ENCODE results near the gene ONECUT3. TPM values are rescaled to one million over a fixed set of nuclear protein-coding genes. Genes with fewer than 3 reads are reported as not detected.
A peak's percentile ranks its signal among the peaks of the same experiment; 100 is the strongest.

ONECUT3 gene
- total and polyA plus RNA-seq, 2 donors (not counting 3 experiments of a cell fraction or from before 2014, with no cell fraction given), result not detected

DNA sequence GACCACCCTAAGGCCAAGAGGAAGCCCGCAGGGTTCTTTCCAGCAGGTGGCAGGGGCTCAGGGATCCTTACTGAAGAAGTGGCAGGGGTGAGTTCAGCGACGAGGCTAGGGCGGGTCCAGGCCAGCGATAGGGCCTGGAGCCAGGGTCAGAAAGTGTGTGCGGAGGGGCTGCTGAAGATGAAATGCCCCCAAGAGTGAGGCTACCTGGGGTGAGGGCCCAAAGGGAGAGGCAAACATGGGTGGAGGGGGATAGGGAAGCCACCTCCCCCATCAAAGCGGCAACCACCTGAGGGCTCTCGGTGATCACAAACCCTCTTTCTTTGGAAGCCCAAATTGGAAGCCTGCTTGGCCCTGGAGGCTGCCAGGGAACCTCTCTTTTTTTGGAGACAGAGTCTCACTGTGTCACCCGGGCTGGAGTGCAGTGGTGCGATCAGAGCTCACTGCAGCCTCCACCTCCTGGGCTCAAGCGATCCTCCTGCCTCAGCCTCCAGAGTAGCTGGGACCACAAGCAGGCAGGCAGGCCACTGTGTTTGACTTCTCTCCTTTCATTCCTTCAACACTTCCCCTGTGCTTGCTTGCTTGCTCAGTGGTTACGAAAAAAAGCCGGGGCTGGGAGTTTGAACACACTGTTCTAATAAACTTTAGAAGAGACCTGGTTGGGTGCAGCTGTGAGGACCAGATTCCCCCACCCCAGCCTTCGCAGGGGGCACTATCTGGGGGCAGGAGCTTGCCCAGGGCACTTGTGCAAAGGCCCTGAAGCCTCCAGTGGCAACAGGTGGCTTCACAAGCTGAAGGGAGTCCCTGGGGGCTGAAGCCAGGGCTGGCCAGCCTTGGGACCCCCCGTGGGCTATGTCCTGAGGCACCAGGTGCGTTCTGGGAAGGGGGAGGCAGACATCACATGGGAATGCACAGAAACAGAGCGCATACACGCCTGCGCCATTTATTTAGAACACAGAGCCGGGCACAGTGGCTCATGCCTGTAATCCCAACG lies 60.2 kb downstream of the ONECUT3 start:
- DNase-seq (ENCODE audit: low read depth, low spot score), result no peak
- Histone ChIP-seq H3K9me3 (replicated peaks; ENCODE audit: control insufficient read depth, insufficient read depth, low read length) (no peaks in the 10 kb centered on the region), H4K20me1 (replicated peaks; ENCODE audit: control insufficient read depth, extremely low read depth, insufficient read depth, low read length) (no peaks in the 10 kb centered on the region), H3K27ac (ENCODE audit: insufficient read depth, low read depth, low read length) (no peak overlapping the region), H3K4me3 (replicated peaks in 1 of 3; ENCODE audit: insufficient read depth in 1 of 3, low read depth in 1 of 3, low read length in 3 of 3) (peak overlapping the region in 2 of 3 experiments; percentile 36 to 66), H2AFZ (ENCODE audit: low read depth, low read length) (no peak overlapping the region), H3K79me2 (ENCODE audit: control insufficient read depth, insufficient read depth, low read length) (no peaks in the 10 kb centered on the region), H3K9me1 (replicated peaks; ENCODE audit: control insufficient read depth, extremely low read depth, insufficient read depth, low read length) (no peaks in the 10 kb centered on the region), H3K36me3 (ENCODE audit: control insufficient read depth in 2 of 2, extremely low read depth in 1 of 2, insufficient read depth in 2 of 2, low read length in 2 of 2) (peaks cover 3 to 20% of the 10 kb centered on the region in 2 experiments), H3K4me2 (ENCODE audit: insufficient read depth, low read length) (peak overlapping the region; percentile 90), H3K4me1 (ENCODE audit: control insufficient read depth, extremely low read depth, insufficient read depth, low read length) (peaks cover 13% of the 10 kb centered on the region), H3K9ac (replicated peaks; ENCODE audit: extremely low read depth, insufficient read depth, low read length) (no peak overlapping the region), H3K27me3 (ENCODE audit: control insufficient read depth in 2 of 2, insufficient read depth in 2 of 2, low read length in 2 of 2) (no peaks in the 10 kb centered on the region)
- FAIRE-seq, result no peak
- dilution Hi-C loops (cut with MboI; ENCODE audit: extremely low pct_ligation_motif_present, low sequenced_read_pairs), result no loop called here
- no TSS peak for BruUV-seq (replicated peaks)
- CTCF ChIA-PET, result interaction anchor here (0.6 to 4.0 kb wide), 4 partner anchors 12 to 141 kb away, joined by 3 to 24 read pairs (median 4); no protein-coding TSS in a partner anchor
- intact Hi-C loops (cut with micrococcal nuclease), result loop anchor here (2.0 to 5.0 kb wide), 2 partner anchors 36 to 161 kb away; partner anchors contain the start of gene TCF3
- no peak for TF ChIP-seq GATA2 (IDR thresholded peaks at IDR 0.05; ENCODE audit: insufficient read depth, insufficient read length, low read depth, low read length)
- TF ChIP-seq FOS (IDR thresholded peaks at IDR 0.05; ENCODE audit: borderline replicate concordance, insufficient read depth, low read length), result no peak
- peak; percentile 7 for TF ChIP-seq POLR2AphosphoS5 (IDR thresholded peaks at IDR 0.05; ENCODE audit: insufficient read depth, low read depth, low read length)
- POLR2A ChIA-PET, result interaction anchor here (0.5 kb wide), 1 partner anchor 202 kb away, joined by 7 read pairs; no protein-coding TSS in a partner anchor

- TF ChIP-seq EZH2 (IDR thresholded peaks at IDR 0.05; ENCODE audit: borderline replicate concordance, low read depth, low read length, severe bottlenecking), result no peak
- no peak for TF ChIP-seq POLR2AphosphoS5 (IDR thresholded peaks at IDR 0.05; ENCODE audit: insufficient read depth, low read depth, low read length)
- TF ChIP-seq, protein P1, sequence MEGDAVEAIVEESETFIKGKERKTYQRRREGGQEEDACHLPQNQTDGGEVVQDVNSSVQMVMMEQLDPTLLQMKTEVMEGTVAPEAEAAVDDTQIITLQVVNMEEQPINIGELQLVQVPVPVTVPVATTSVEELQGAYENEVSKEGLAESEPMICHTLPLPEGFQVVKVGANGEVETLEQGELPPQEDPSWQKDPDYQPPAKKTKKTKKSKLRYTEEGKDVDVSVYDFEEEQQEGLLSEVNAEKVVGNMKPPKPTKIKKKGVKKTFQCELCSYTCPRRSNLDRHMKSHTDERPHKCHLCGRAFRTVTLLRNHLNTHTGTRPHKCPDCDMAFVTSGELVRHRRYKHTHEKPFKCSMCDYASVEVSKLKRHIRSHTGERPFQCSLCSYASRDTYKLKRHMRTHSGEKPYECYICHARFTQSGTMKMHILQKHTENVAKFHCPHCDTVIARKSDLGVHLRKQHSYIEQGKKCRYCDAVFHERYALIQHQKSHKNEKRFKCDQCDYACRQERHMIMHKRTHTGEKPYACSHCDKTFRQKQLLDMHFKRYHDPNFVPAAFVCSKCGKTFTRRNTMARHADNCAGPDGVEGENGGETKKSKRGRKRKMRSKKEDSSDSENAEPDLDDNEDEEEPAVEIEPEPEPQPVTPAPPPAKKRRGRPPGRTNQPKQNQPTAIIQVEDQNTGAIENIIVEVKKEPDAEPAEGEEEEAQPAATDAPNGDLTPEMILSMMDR (IDR thresholded peaks at IDR 0.05; ENCODE audit: extremely low read depth in 1 of 2, insufficient read depth in 1 of 2, low read depth in 1 of 2, low read length in 2 of 2), result no peak
- no peak for TF ChIP-seq GATA2 (IDR thresholded peaks at IDR 0.05; ENCODE audit: insufficient read depth, insufficient read length, low read depth, low read length)
- no peak for TF ChIP-seq POLR2A (IDR thresholded peaks at IDR 0.05; ENCODE audit: low read depth, low read length)
- no peak for TF ChIP-seq JUN (IDR thresholded peaks at IDR 0.05; ENCODE audit: borderline replicate concordance, insufficient read depth, insufficient read length, low read depth)
- no peak for TF ChIP-seq MAX (IDR thresholded peaks at IDR 0.05; ENCODE audit: insufficient read depth, insufficient read length)
- no peak for TF ChIP-seq FOS (IDR thresholded peaks at IDR 0.05; ENCODE audit: borderline replicate concordance, insufficient read depth, low read length)
- TF ChIP-seq MYC (IDR thresholded peaks at IDR 0.05; ENCODE audit: low read depth, low read length), result no peak
- no peak overlapping the region for H3K27ac ChIP-seq (ENCODE audit: insufficient read depth, low read depth, low read length)
- DNase-seq (ENCODE audit: low read depth, low spot score) (no peak), FAIRE-seq (no peak)
- BruUV-seq (replicated peaks), result no TSS peak
- no peak overlapping the region for H3K9ac ChIP-seq (replicated peaks; ENCODE audit: extremely low read depth, insufficient read depth, low read length)
- peaks cover 13% of the 10 kb centered on the region for H3K4me1 ChIP-seq (ENCODE audit: control insufficient read depth, extremely low read depth, insufficient read depth, low read length)
- H3K9me3 ChIP-seq (replicated peaks; ENCODE audit: control insufficient read depth, insufficient read depth, low read length), result no peaks in the 10 kb centered on the region
- peaks cover 3 to 25% of the 10 kb centered on the region in 2 experiments for H3K36me3 ChIP-seq (ENCODE audit: control insufficient read depth in 2 of 2, extremely low read depth in 1 of 2, insufficient read depth in 2 of 2, low read length in 2 of 2)
- dilution Hi-C loops (cut with MboI; ENCODE audit: extremely low pct_ligation_motif_present, low sequenced_read_pairs), result no loop called here
- H3K4me3 ChIP-seq (replicated peaks in 1 of 3; ENCODE audit: insufficient read depth in 1 of 3, low read depth in 1 of 3, low read length in 3 of 3), result no peak overlapping the region
- no peaks in the 10 kb centered on the region for H3K9me1 ChIP-seq (replicated peaks; ENCODE audit: control insufficient read depth, extremely low read depth, insufficient read depth, low read length)
- no peak overlapping the region for H3K4me2 ChIP-seq (ENCODE audit: insufficient read depth, low read length)
- no peak overlapping the region for H2AFZ ChIP-seq (ENCODE audit: low read depth, low read length)
- H3K27me3 ChIP-seq (ENCODE audit: control insufficient read depth in 2 of 2, insufficient read depth in 2 of 2, low read length in 2 of 2), result no peaks in the 10 kb centered on the region
- H3K79me2 ChIP-seq (ENCODE audit: control insufficient read depth, insufficient read depth, low read length), result no peaks in the 10 kb centered on the region
- no peaks in the 10 kb centered on the region for H4K20me1 ChIP-seq (replicated peaks; ENCODE audit: control insufficient read depth, extremely low read depth, insufficient read depth, low read length)
- intact Hi-C loops (cut with micrococcal nuclease), result loop anchor here (5.0 kb wide), 1 partner anchor 37 kb away; no protein-coding TSS in a partner anchor
- ChIA-PET CTCF (interaction anchor here (0.9 to 4.0 kb wide), 3 partner anchors 12 to 142 kb away, joined by 3 to 24 read pairs (median 4); no protein-coding TSS in a partner anchor), POLR2A (no interaction called here)
These were observed 61.1 kb downstream of the ONECUT3 start for GRCh38 chr19:1814391-1814790.
